Measurements from ENCODE around the gene CD79A.

The CD79A gene

GRCh38 chr19:41892173-41892902 lies 15.3 kb downstream of the CD79A start:
- H3K4me3 ChIP-seq (ENCODE audit: low read depth, low read length), result no peak overlapping the region
- TF ChIP-seq, protein P1, sequence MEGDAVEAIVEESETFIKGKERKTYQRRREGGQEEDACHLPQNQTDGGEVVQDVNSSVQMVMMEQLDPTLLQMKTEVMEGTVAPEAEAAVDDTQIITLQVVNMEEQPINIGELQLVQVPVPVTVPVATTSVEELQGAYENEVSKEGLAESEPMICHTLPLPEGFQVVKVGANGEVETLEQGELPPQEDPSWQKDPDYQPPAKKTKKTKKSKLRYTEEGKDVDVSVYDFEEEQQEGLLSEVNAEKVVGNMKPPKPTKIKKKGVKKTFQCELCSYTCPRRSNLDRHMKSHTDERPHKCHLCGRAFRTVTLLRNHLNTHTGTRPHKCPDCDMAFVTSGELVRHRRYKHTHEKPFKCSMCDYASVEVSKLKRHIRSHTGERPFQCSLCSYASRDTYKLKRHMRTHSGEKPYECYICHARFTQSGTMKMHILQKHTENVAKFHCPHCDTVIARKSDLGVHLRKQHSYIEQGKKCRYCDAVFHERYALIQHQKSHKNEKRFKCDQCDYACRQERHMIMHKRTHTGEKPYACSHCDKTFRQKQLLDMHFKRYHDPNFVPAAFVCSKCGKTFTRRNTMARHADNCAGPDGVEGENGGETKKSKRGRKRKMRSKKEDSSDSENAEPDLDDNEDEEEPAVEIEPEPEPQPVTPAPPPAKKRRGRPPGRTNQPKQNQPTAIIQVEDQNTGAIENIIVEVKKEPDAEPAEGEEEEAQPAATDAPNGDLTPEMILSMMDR (IDR thresholded peaks at IDR 0.05; ENCODE audit: control insufficient read depth, extremely low read depth, insufficient read depth), result no peak
- DNase-seq (ENCODE audit: low read depth), result no peak

DNA sequence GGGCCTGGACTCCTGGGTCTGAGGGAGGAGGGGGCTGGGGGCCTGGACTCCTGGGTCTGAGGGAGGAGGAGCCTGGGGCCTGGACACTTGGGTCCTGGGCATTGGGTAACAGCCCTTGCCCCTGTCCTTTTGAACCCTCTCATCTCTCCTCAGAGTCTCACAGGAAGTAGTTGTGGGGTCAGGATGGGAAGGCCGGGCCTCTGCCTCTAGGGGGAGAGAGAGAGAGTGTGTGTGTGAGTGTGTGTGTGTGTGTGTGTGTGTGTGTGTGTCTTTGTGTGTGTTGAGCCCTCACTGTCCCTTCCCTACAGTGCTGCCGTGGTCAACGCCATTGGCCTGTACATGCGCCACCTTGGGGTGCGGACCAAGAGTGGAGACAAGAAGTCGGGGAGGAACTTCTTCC lies 16.8 kb downstream of the CD79A start:
- no peak overlapping the region for H3K4me3 ChIP-seq (ENCODE audit: low read depth, low read length)
- TF ChIP-seq, protein P1 (IDR thresholded peaks at IDR 0.05; ENCODE audit: control insufficient read depth, extremely low read depth, insufficient read depth), result no peak
- no peak for DNase-seq (ENCODE audit: low read depth)

- H3K4me3 ChIP-seq (ENCODE audit: low read depth, low read length), result no peak overlapping the region
- TF ChIP-seq, protein P1 (IDR thresholded peaks at IDR 0.05; ENCODE audit: control insufficient read depth, extremely low read depth, insufficient read depth), result no peak
- no peak for DNase-seq (ENCODE audit: low read depth)
Observed at GRCh38 chr19:41894350-41894749, 17.3 kb downstream of the CD79A start.

DNA sequence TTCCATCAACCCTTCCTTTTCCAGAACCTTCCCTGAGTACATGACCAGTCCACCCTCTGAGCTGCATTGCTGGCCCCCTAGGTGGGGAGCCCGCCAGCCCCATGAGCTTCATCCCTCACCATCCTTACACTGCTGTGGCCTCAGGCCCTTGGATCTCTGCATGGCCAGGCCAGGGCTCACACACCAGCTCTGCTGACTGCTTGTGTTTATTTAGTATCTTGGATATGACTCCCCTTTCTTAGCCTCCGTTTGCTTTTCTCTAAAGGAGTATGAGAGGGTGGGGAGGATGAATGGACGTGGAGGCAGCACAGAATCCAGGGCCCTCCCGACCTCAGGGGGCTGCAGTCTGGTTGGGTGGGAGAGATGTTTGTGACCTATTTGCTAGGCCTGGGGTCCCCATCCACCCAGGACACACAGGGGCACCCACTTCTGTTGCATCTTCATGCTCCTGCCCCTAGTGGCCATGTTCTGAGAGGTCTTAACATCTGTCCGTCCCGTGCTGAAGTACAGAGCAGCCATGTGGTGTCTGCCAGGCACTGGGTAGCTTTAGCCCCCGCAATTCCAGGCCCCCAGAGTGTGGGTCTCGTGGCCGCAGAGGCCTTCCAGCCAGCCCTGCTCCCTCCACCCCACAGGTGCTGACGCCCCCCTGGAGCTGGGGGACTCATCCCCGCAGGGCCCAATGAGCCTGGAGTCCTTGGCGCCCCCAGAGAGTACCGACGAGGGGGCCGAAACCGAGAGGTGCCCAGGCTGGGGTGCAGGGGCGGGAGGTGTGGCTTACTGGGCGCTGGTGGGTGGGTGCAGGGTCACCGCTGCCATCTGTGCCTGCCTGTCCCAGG lies 18.9 kb downstream of the CD79A start:
- TF ChIP-seq, protein P1 (IDR thresholded peaks at IDR 0.05; ENCODE audit: control insufficient read depth, extremely low read depth, insufficient read depth), result no peak
- no peak for DNase-seq (ENCODE audit: low read depth)
- no peak overlapping the region for H3K4me3 ChIP-seq (ENCODE audit: low read depth, low read length)

- no peak overlapping the region for H3K4me3 ChIP-seq (ENCODE audit: low read depth, low read length)
- no peak for DNase-seq (ENCODE audit: low read depth)
- TF ChIP-seq, protein P1 (IDR thresholded peaks at IDR 0.05; ENCODE audit: control insufficient read depth, extremely low read depth, insufficient read depth), result no peak
Observed at GRCh38 chr19:41896581-41896942, 19.5 kb downstream of the CD79A start.

- TF ChIP-seq, protein P1 (IDR thresholded peaks at IDR 0.05; ENCODE audit: control insufficient read depth, extremely low read depth, insufficient read depth), result no peak
- H3K4me3 ChIP-seq (ENCODE audit: low read depth, low read length), result no peak overlapping the region
- DNase-seq (ENCODE audit: low read depth), result no peak
Observed at GRCh38 chr19:41897181-41897580, 20.1 kb downstream of the CD79A start.
